ENCODE results near the gene SLC6A13. TPM values are rescaled to one million over a fixed set of nuclear protein-coding genes. Genes with fewer than 3 reads are reported as not detected.

SLC6A13 gene
- total RNA-seq, 1 experiment from 2014 or later: not detected

DNA sequence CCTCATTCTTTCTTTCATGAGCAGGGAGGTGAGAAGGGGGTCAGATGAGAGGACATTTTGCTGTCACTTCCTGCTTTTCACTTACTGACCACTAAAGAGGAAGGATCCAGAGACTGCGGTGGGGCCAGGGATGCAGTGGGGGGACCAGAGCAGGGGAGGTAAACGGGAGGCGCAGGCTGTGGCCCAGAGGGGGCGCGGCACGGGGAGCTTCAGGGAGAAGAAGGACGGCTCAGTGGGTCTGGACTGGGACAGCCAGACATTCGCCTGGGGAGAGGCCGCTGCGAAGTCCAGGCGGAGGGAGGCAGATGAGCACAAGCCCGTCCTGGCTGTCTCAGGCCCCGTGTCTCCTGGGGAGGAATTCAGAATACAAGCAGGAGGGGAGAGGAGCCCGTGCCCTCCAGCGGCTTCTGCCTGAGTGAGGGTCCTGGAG is 89.9 kb downstream of the SLC6A13 start:
- Histone ChIP-seq H3K4me1 (ENCODE audit: low read length) (no peaks in the 10 kb centered on the region), H3K9me3 (ENCODE audit: low read length) (no peaks in the 10 kb centered on the region), H3K9me2 (replicated peaks; ENCODE audit: insufficient read depth, low read length) (no peaks in the 10 kb centered on the region), H3K27me3 (ENCODE audit: low read length) (no peaks in the 10 kb centered on the region), H3K27ac (ENCODE audit: low read length) (no peak overlapping the region), H4K20me1 (ENCODE audit: insufficient read depth, low read depth, low read length) (no peaks in the 10 kb centered on the region), H3K4me3 (ENCODE audit: low read length) (no peak overlapping the region), H3K9ac (ENCODE audit: low read length) (no peak overlapping the region), H3K36me3 (ENCODE audit: insufficient read depth, low read length) (no peaks in the 10 kb centered on the region), H2AFZ (ENCODE audit: low read length) (no peak overlapping the region), H3K79me2 (ENCODE audit: low read length) (no peaks in the 10 kb centered on the region), H3K4me2 (ENCODE audit: low read depth, low read length, poor library complexity, severe bottlenecking) (no peak overlapping the region)
- no peak for DNase-seq

DNA sequence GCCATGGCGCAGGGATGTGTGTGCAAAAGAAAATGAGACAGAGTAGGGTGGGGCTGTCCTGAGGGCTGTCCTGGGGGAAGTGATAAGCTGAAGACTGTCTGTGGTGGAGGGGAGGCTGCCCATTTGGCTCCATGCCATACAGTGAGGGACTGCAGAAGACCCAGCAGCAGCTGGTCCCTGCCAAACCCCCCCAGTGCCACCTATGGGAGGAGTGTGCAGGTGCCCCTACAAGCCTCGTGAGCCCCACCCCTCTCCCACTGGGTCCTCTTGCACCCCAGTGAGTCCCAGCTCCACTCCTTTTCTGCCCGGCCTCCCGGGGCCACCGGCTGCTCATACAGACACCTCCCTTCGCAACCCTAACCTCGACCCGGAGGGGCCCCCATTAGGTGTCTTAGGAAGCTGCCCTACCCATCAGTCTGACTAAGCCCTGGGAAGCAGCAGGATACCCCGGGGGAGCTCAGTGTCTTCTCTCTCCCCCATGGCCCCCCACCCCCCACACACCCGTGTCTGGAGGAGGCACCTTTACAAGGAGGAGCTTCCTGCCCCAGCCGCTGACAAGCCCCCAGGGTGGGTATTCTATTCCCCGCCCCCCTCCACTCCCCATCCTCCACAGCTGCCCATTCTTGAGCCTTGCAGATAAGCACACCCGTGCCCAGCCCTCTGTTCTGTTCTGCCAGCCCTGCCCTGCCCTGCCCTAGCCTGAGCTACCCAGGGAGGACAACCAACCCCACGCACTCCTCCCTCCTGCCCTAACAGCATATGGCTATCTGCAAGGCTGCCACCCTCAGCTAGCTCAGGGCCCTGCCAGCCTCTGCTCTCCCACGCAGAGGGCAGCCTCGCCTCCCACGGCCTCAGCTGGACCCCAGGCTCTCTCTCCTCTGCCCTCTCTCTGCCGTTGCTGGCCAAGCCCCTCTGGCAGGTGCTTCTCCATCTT is 90.6 kb downstream of the SLC6A13 start:
- H3K27me3 ChIP-seq (ENCODE audit: low read length): no peaks in the 10 kb centered on the region
- no peaks in the 10 kb centered on the region for H3K9me3 ChIP-seq (ENCODE audit: low read length)
- no peak overlapping the region for H2AFZ ChIP-seq (ENCODE audit: low read length)
- no peak overlapping the region for H3K4me3 ChIP-seq (ENCODE audit: low read length)
- H3K27ac ChIP-seq (ENCODE audit: low read length): no peak overlapping the region
- no peaks in the 10 kb centered on the region for H3K79me2 ChIP-seq (ENCODE audit: low read length)
- H3K9ac ChIP-seq (ENCODE audit: low read length): no peak overlapping the region
- no peaks in the 10 kb centered on the region for H3K4me1 ChIP-seq (ENCODE audit: low read length)
- H4K20me1 ChIP-seq (ENCODE audit: insufficient read depth, low read depth, low read length): no peaks in the 10 kb centered on the region
- no peak for DNase-seq
- H3K9me2 ChIP-seq (replicated peaks; ENCODE audit: insufficient read depth, low read length): no peaks in the 10 kb centered on the region
- no peaks in the 10 kb centered on the region for H3K36me3 ChIP-seq (ENCODE audit: insufficient read depth, low read length)
- H3K4me2 ChIP-seq (ENCODE audit: low read depth, low read length, poor library complexity, severe bottlenecking): no peak overlapping the region

DNA sequence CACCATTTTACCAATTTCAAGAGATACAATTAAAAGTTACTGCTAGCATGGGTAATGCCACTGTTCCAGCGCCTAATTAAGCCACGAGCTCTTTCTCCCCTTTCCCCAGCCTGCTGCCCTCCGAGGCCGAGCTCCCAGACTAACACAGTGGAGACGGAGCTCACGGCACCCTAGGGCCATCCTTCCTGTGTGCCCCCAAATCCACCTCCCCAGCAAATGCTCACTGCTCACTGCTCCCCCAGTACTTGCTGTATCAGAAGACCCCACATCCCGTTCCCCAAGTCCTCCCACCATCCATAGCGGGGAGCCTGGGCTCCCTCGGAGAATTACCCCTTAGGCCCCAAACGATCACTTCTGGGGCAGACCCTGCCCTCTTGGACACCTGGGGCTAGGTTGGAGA is 91.4 kb downstream of the SLC6A13 start:
- Histone ChIP-seq H3K9ac (ENCODE audit: low read length) (no peak overlapping the region), H3K9me2 (replicated peaks; ENCODE audit: insufficient read depth, low read length) (no peaks in the 10 kb centered on the region), H4K20me1 (ENCODE audit: insufficient read depth, low read depth, low read length) (no peaks in the 10 kb centered on the region), H3K79me2 (ENCODE audit: low read length) (no peaks in the 10 kb centered on the region), H3K27ac (ENCODE audit: low read length) (no peak overlapping the region), H3K4me1 (ENCODE audit: low read length) (no peaks in the 10 kb centered on the region), H3K27me3 (ENCODE audit: low read length) (no peaks in the 10 kb centered on the region), H3K36me3 (ENCODE audit: insufficient read depth, low read length) (no peaks in the 10 kb centered on the region), H3K9me3 (ENCODE audit: low read length) (no peaks in the 10 kb centered on the region), H3K4me2 (ENCODE audit: low read depth, low read length, poor library complexity, severe bottlenecking) (no peak overlapping the region), H3K4me3 (ENCODE audit: low read length) (no peak overlapping the region), H2AFZ (ENCODE audit: low read length) (no peak overlapping the region)
- DNase-seq: no peak

Other genes with a start within 250 kb of the SLC6A13 start
- not detected in 2 replicates for gene IQSEC3, start 196.1 kb downstream of the SLC6A13 start, total RNA-seq (2014; rRNA removed; shearing (Covaris generic); ENCODE audit: low replicate concordance)
- 0.14 TPM in 1 of 2 replicates, not detected in the other for gene SLC6A12, start 48.7 kb downstream of the SLC6A13 start, total RNA-seq (2014; rRNA removed; shearing (Covaris generic); ENCODE audit: low replicate concordance)
- 61.4 and 64.7 TPM in 2 replicates for gene KDM5A, start 126.5 kb upstream of the SLC6A13 start, total RNA-seq (2014; rRNA removed; shearing (Covaris generic); ENCODE audit: low replicate concordance)
- gene CCDC77, start 138.8 kb upstream of the SLC6A13 start, total RNA-seq (2014; rRNA removed; shearing (Covaris generic); ENCODE audit: low replicate concordance): 10.9 and 17.7 TPM in 2 replicates
- 0.30 TPM in 1 of 2 replicates, not detected in the other for gene B4GALNT3, start 197.1 kb upstream of the SLC6A13 start, total RNA-seq (2014; rRNA removed; shearing (Covaris generic); ENCODE audit: low replicate concordance)

Data from Karpas-422 (cell line).